Head of caudate nucleus (tissue), 42 donors: Measurements from ENCODE around the gene OR1E2.
A peak's percentile ranks its signal among the peaks of the same experiment; 100 is the strongest.
"Not testable (repeated sequence)": the region's sequence is repeated elsewhere in the genome, so short reads cannot be mapped to it uniquely, and the experiment has no call there.

Experiments
- DNase-seq, 42 donors: peaks; one replicate each; pipeline versions ENCODE4 v3.0.0 to v3.0.0-alpha.2; 2020 to 2021; ENCODE audit warnings: mixed read lengths in 7 of 42
- intact Hi-C: fragments of 100-400 bp; cut with DNase I; formaldehyde crosslinking; loops from one replicate; pipeline ENCODE4 v1.15.0; 2022

The OR1E2 gene

DNA sequence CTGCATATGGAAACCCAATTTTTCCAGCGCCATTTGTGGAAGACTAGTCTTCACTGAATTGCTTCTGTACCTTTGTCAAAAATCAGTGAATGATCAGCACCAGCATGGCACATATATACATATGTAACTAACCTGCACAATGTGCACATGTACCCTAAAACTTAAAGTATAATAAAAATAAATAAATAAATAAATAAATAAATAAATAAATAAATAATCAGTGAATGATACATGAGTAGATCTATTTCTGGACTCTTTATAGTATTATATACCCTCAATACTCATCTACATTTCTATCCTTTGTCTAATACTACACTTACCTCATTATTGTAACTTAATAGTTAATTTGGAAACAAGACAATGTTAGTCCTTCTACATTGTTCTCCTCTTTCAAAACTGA lies 29.8 kb downstream of the OR1E2 start:
- intact Hi-C loops, DNase-seq: not testable (repeated sequence)

- intact Hi-C loops: no loop called here
- DNase-seq: no peak
Measured at GRCh38 chr17:3401786-3402185, 31.9 kb downstream of the OR1E2 start.

GRCh38 chr17:3400055-3400454 lies 33.6 kb downstream of the OR1E2 start:
- no peak for DNase-seq

GRCh38 chr17:3398310-3398709 lies 35.3 kb downstream of the OR1E2 start, which contains the start of gene OR1E1:
Gene OR1E1, minus strand, starts transcription at chr17:3398410. Its CDS starts 0 bp downstream, at chr17:3398410.
- intact Hi-C loops: no loop called here
- DNase-seq: no peak

More at GRCh38 chr17:3400055-3400454, 33.6 kb downstream of the OR1E2 start:
- intact Hi-C loops: no loop called here

GRCh38 chr17:3397801-3398200 lies 35.8 kb downstream of the OR1E2 start:
- intact Hi-C loops: not testable (repeated sequence)

GRCh38 chr17:3389791-3390190 lies 43.9 kb downstream of the OR1E2 start:
- intact Hi-C loops: no loop called here
- DNase-seq: no peak

More at GRCh38 chr17:3397801-3398200, 35.8 kb downstream of the OR1E2 start:
- DNase-seq: not testable (repeated sequence)

- peak in 10 of 42 donors; percentile 4 to 55 (median 22) for DNase-seq
- intact Hi-C loops: no loop called here
Measured at GRCh38 chr17:3385869-3386816, 47.5 kb downstream of the OR1E2 start, which contains the start of gene OR3A2. Gene OR3A2, minus strand, starts transcription at chr17:3386308.
